Measurements from ENCODE around the gene TMCC2.

Gene TMCC2

DNA sequence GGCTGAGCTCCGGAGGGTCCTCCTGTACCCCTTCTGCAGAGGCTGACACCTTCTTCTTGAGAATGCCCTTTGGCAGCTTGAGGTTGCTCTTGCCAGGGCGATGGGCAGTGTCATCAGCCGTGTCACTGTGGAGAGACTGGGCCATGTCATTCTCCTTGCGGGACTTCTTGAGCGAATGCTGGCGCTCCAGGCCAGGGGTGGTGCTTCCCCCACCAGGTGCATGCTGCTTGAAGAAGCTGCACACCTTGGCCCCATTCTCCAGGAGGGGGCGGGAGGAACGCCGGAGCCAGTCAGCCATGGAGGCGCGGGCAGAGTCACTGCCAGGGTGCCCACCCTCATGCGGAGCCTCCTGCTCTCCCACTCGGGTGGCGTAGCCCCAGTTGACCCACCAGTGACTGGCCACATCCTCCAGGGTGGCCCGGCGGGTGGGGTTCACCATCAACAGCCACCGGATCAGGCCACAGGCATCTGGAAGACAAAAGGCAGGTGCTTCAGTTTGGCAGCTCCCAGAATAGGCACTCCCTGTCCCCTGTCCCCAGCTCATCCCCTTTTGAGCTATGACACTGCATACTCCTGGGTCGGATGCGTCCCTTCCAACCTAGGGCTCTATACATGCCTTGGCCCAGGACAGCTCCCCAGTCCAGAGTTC is 76.4 kb downstream of the TMCC2 start:
- DNase-seq (ENCODE audit: low read depth): no peak

DNA sequence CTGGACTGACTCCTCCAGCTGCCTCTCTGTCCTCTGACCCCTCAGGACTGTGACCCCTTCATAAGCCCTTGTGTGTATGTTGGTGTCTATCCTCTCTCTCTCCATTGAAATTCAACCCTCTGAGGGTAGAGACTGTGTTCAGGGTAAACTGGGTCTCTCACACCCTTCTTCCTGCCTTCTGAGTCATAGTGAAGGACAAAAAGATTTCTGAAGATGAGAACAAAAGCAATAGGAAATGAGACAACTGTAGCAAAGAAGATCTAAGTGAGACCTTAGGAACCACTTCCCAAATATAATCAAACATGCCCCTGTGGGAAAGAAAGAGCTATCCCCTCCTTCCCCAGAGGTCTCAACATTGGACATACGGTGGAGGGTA is 76.9 kb downstream of the TMCC2 start:
- DNase-seq (ENCODE audit: low read depth): no peak

DNA sequence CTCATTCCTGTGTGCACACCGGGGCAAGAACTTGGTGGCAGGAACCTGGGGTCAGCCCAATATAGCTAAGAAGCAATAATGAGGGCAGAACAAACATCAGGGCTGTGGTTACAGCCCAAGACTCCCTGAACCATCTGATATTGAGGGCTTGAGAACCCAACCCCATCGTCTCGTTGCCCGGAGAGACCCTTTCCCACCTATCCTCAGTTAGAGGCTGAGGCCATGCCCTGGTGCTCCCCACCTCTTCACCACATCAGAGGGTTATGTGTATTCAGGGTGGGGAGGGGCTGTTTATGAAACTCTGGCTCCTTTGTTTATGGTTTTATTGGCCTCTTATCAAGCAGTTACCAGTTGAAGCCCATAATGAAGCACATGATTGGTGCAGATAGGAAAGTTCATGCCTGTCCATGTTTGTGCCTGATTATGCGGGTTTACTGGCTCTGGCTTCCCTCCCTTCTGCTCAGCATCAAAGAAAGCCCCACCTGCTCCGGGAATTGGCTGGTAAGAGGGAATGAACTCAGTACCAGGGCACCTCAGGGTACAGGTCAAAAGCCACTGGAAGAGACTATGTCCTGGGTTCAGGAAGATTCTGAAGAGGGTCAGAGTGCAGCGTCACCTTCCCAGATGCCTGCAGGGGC is 79.3 kb downstream of the TMCC2 start:
- no peak for DNase-seq (ENCODE audit: low read depth)

DNA sequence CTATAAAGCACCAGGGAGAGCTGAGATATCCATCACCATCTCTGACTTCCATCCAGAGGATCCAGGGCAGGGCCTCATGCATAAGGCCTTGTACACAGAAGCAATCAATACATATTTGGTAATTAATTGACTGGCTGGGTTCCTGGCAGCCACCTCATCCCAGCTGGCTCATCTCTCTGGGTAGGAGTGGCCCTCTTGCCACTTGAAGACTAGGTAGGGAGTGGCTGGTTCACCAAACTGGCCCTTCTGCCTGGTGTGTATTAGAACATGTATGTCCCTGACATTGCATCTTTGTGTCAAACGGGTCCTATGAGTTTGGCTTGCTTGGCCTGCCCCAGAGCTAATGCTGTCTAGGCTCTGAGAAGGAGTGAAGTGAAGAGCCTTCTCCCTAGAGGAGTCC is 82.0 kb downstream of the TMCC2 start:
- no peak for DNase-seq (ENCODE audit: low read depth)

DNA sequence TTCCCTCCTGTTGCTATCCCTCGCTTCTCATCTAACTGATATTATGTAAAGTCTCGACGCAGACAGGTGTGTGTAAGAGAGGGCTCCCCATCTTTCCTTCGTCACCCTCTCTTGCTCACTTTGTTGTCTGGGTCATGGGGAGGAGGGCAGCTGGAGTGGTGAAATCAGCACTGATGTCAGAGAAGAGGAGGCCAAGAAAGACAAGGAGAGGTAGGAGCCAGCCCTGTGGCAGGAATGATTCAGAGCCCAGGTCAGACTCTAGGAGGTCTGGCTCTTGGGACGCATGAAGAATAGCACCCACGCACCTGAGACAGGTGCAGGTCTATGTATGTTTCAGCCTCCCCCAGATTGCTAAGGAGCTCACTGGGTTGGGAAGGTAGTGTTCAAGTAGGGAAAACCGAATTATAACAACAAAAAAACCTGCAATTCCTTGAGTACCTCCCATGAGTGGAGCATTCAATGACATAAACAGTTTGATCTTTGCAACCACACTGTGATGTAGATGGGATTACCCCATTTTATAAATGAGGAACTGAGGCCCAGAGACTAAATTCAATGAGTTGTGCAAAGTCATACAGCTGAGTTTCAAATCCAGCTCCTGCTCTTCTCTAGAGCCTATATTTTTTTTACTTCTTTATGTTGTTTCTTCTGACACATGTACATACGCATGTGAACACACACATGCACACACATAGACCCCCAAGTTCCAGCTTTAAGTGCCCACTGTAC is 83.4 kb downstream of the TMCC2 start:
- no peak for DNase-seq (ENCODE audit: low read depth)

DNA sequence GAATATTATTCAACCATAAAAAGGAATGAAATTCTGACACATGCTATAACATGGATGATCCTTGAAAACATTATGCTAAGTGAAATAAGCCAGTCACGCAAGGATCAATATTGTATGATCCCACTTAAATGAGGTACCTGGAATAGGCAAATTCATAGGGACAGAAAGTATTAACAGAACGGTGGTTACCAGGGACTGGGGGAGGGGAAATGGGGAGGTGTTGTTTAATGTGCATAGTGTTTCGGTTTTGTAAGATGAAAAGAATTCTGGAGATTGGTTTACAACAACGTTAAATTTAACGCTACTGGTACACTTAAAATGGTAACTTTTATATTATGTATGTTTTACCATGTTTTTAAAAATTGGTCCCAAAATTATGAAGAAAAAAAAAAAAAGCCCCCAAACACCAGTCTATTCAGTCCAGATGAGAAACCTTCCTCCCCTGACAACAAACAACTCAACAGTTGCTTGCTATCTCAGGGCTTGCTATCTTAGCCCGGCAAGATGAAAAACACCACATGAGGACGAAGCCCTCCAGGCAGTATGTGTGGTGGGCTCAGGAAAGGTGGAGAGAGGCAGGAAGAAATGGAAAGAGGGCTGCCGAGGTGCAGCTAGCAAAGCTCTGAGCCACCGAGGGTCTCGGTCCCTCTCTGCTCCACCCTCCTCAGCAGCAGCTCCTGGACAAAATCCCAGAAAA is 85.3 kb downstream of the TMCC2 start:
- DNase-seq (ENCODE audit: low read depth): no peak

DNA sequence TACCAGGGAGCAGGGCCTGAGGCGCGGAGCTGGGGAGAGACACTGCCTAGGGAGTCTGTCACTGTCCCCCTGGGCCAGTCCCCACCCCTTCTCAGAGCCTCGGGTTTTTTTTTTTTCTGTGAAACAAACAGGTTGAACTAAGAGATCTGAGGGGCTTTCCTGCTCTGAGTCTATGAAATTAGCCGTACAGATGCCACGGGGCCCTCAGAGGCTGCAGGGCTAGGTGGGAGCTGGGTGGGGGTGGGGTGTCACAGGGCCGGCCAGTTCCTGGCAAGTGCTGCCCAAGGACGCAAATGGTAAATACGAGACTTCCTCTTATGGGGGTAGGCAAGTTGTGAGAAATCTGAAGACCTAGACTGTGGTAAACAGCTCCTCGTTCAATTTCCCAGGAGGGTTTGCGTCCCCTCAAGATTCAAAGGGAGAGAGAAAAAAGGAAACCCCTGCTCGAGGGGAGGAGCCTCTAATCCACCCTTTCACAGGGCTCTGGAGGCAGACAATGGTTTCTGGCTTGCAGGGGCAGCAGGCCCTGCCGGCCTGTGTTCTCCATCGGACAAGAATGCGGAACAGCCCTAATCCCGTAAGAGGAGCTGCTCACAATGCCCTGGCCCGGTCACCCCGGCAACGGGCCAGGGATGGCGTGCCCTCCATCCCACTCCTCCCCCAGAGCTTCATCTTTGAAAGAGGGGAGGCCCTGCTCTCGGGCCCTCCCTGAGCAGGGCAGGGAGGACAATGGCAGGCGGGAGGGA is 86.0 kb downstream of the TMCC2 start:
- DNase-seq (ENCODE audit: low read depth): no peak

DNA sequence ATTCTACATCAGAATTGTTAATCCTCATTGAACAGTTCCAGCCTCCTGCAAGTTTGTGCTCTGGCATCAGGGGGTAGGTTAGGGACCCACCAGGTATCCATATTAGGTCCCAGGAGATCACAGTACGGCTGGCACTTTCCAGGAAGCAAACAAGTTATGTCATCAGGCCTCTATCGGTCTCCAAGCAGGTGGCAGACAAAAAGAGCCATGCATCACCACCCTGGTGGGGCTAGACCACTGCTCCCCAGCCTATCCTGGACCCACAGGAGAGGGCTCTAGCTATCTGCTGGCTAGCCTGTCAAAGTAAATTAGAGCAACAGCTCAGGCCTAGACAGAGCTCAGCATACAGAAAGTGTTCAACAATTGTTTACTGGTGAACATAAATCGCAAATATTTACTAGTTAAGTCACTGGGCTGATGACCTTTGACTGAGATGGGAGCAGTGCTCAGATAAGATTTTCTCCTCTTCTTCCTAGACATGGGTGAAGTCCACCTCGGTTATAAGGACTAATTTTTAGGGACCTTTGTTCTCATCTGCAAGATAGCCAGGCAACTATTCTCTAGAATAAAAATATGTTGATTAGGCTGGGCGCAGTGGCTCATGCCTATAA is 87.4 kb downstream of the TMCC2 start:
- no peak for DNase-seq (ENCODE audit: low read depth)

DNA sequence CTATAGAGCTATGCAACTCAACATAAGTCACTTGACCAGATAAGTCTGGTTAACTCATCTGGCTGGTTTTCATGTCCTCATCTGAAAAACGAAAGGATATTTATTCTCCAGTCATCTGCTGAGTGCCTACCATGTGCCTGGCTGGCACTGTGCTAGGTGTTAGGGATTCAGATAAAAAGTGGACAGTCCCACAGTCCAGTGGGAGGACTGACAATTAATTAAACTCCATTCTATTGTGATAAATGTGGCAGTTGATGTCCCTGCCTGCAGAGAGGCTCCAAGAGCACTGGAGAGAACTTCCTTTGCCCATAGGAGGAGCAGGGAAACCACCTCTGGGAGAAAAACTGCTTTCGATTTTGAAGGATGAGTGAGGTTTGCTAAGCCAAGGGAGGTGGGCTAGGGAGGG is 88.4 kb downstream of the TMCC2 start:
- DNase-seq (ENCODE audit: low read depth): no peak

DNA sequence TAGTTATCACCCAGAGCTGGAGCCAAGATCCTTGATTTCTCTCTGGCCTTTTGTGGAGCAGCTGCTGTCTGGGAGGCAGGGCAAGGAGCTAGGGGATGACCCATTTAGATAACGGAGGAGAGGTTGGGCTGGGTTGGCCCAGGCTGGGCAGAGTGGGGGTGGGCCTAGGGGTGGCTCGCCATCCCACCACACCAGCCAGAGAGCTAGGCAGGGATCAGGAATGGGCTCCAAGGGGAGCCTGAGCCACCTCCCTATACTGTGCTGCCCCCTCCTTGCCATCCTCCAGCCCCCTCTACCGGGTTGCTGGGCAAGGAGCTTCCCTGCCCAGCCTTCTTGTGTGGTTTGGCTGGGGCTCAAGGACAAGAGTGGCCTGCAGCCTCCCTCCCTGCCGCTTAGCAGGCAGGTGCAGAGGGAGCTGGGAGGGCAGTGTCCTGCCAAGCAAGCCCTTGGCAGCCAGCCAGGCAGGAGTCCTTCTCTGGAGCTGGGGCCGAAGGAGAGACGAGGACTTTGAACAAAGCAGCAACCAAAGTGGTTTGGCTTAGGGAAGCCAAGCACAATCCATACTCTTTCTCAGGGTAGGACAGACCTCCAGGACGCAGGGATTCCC is 89.7 kb downstream of the TMCC2 start:
- no peak for DNase-seq (ENCODE audit: low read depth)

DNA sequence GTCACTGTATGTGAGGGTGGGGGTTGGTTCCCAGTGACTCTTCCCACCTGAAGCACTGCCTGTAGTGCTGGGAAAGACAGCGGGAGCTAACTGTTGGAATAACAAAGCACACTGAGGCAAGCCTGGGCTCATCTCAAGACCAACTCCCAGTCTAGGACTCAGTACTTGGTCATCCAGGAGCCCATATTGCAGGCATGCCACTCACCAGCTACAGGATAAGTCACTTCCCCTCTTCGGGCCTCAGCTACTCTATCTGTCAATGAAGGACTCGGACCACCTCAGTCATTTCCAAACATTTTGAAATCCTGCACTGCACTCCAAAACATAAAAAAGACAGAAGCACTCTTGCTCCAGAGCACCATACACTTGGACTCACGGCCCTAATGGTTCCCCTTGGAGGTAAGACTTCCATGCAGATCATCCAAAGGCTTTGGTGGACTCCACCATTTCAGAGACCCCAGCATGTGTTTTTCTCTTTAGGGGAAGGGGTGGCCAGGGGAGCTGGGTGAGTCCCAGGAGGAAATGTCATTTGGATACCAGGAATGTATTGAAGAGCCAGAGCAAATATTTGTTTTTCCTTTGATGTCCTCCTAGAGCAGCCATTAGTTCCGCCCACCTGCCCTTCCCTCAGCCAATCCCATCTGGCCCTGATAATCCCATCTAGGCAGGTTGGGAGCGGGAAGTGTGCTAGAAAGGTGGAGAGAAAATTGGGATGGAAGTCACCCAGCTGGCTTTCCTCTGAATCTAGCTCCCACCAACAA is 90.7 kb downstream of the TMCC2 start:
- no peak for DNase-seq (ENCODE audit: low read depth)

DNA sequence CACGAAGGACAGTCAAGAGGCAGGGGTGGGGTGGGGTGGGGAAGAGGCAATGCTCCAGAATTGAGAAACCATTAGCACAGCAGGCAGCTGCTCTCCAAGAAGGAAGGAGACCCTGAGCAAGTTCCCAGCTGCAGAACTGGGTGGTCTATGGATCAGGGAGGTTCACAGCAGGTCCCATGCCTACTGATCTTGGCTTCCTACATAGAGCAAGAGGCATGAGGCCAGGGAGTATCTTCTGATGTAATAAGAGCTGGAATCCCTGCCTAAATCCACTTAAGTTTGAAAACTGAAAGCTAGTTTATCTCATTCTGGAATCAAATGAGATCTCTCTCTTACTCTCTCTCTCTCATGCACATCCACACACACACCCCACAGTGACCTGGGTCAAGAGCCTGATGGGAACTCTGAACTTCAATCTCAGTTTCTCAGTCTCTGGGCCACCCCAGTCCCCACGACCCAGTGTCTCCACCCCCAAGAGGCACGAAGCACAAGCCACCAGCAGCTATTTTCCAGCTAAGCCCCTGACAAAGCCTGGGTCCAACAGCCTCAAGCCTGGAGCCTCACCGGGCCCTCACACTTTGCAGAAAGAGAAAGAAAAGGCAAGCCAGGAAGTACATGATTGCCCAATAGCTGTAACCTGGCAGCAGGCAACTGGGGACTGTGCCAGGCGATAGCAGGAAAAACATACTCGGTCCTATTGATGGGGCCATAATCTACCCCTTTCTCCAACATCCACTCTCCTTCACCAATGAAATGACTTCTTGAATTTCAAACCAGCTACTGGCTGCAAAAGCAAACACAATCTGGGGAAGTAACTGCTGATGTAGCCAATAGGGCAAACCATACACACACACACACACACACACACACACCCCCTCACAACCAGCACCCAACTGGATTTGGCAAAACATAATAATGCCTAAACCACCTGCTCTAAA is 91.6 kb downstream of the TMCC2 start:
- no peak for DNase-seq (ENCODE audit: low read depth)

DNA sequence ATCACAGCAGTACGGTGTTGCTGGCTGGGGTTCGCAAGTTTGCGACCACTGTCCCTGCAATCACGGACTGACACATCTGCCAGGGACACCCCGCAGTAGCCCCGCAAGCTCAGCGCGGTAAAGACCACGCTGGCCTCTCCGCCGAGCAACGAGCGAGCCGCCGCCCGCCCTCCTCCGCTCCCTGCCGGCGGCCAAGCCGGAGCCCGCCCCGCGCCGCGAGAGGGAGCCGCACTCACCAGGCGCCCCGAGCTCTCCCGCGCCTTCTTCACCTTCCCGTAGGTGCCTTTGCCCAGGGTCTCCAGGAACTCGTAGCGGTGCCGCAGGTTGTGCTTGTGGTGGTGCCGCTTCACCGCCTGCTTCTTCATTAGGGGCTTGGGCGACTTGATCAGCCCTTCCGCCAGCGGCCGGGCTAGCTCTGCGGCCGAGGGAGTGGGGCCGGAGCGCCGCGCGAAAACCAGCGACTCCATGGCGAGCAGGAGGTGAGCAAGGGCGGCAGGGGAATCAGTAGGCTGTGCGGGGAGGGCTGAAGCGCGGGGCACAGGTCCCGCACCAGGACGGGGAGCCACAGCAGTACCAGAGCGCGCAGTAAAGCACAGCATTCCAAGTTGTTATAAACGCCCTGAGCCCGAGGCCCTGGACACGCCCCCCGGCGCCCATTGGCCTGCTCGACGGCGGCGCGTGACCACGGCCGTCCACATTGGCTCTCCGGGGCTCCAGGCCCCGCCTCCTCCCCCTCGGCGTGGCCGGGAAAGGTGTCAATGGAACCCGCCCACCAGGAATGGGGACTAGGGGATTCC is 93.6 kb downstream of the TMCC2 start, which contains the start of gene NUAK2:
NUAK2 (minus strand) TSS at position 584 of the 797 bp plus-strand sequence; CDS start at position 467, 117 bp downstream.
- peak; percentile 69 for DNase-seq (ENCODE audit: low read depth)

DNA sequence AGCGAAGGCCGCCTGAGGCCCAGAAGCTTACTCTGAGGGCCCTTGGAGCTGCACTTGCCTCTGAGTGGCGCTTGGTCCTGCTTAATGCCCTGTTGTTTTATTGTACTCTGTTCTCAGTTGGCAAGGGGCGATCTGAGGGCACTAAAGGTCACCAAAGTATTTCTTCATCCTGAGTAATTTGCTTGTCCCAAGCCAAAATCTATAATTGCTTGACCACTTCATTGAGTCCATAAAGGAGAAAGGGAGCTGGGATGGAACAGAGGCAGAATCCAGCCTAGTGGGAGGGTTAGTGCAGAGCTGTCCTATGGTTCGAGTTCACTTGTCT is 94.2 kb downstream of the TMCC2 start:
- no peak for DNase-seq (ENCODE audit: low read depth)
